Heart right ventricle (tissue), 16 donors: ENCODE data around the gene ARMC9. TPM values are rescaled to one million over a fixed set of nuclear protein-coding genes. Genes with fewer than 3 reads are reported as not detected.
"Not testable (repeated sequence)": the region's sequence is repeated elsewhere in the genome, so short reads cannot be mapped to it uniquely, and the experiment has no call there.

ENCODE experiments used
- ATAC-seq, 8 donors: fragments of 200-7000 bp; cut with Tn5 transposase; one replicate each; pipeline ENCODE4 v1.9.1; 2020; ENCODE audit warnings: mild to moderate bottlenecking in 8 of 8, moderate library complexity in 8 of 8, moderate number of reproducible peaks in 1 of 8
- DNase-seq, 2 donors: peaks; one replicate each; pipeline ENCODE4 v3.0.0-alpha.2; 2020
- H3K27ac ChIP-seq, 10 donors: fragments of 200-600 bp; sonication (generic) in 2 of 10; one replicate each; pipeline versions ENCODE4 v1.5.0 to v1.8.0; 2020 to 2022; ENCODE audit warnings: mild to moderate bottlenecking in 3 of 10
- H3K27me3 ChIP-seq, 7 donors: fragments of 200-600 bp; one replicate each; pipeline ENCODE4 v1.8.0; 2021 to 2022; ENCODE audit warnings: mild to moderate bottlenecking in 2 of 7
- H3K36me3 ChIP-seq, 9 donors: fragments of 200-600 bp; sonication (generic) in 1 of 9; one replicate each; pipeline versions ENCODE4 v1.5.0 to v1.8.0; 2020 to 2022; ENCODE audit warnings: mild to moderate bottlenecking in 2 of 9
- H3K4me1 ChIP-seq, 9 donors: fragments of 200-600 bp; sonication (generic) in 1 of 9; one replicate each; pipeline versions ENCODE4 v1.5.0 to v1.8.0; 2020 to 2022; ENCODE audit warnings: mild to moderate bottlenecking in 4 of 9
- H3K4me3 ChIP-seq, 10 donors: fragments of 200-600 bp; sonication (generic) in 2 of 10; one replicate each; pipeline versions ENCODE4 v1.5.0 to v1.8.0; 2020 to 2022; ENCODE audit warnings: mild to moderate bottlenecking in 7 of 10, moderate library complexity in 2 of 10
- H3K9me3 ChIP-seq, 11 donors: fragments of 200-600 bp in 10 of 11; sonication (generic) in 2 of 11; one replicate each; pipeline versions ENCODE4 v1.5.0 to v1.8.0; 2013 to 2022; ENCODE audit warnings: mild to moderate bottlenecking in 2 of 11, control low read depth in 1 of 11, moderate library complexity in 1 of 11
- CTCF ChIP-seq, 9 donors: fragments of 200-600 bp; sonication (generic) in 2 of 9; IDR thresholded peaks; one replicate each; pipeline versions ENCODE4 v1.5.0 to v1.8.0; 2021 to 2022; ENCODE audit warnings: antibody characterized with exemption in 9 of 9, mild to moderate bottlenecking in 5 of 9, moderate library complexity in 1 of 9
- WGBS, 2 donors: extraction: QIAGEN DNeasy Blood & Tissue Kit; methylation state at CpG; one replicate each; pipeline ENCODE4 v1.1.7; 2013; ENCODE audit warnings: inconsistent platforms in 1 of 2; 5-methylcytosine and 5-hydroxymethylcytosine counted together
- intact Hi-C, 10 donors: fragments of 100-400 bp; cut with DNase I; formaldehyde crosslinking; loops; one replicate each; pipeline versions ENCODE4 v1.11.1 to v1.14.2; 2022
- polyA plus RNA-seq, 2 donors: library from polyadenylated mRNA; stranded (reverse); fragments of 200-250 nt; gene quantifications; one replicate each; pipeline ENCODE4 v1.2.3, GENCODE V29; 2013
- total RNA-seq, 10 donors: library from RNA; stranded (reverse); fragmentation: NEBNext Ultra II Directional in 3 of 10; extraction: Animal tissue kit (Norgen Biotek cat#: 25700) in 3 of 10; gene quantifications; one replicate each; pipeline versions ENCODE4 v1.2.1 to v1.2.4, GENCODE V29; 2021 to 2023
- donor health status: Arrhythmogenic right ventricular cardiomyopathy.
- donor health status: ischemic (EF 13 %, LVEDD 7.1; RV severe dilation, severe dysfunction).
- donor health status: healthy with polysubstance abuse.
- donor health status: DM: no; HTN: yes; CAD: no.
- donor health status: DM: no; HTN: no; CAD: no.
- donor health status: ischemic (EF 25% LVEDD 6.9; RV normal size, moderate dysfunction).
- donor health status: ischemic (EF 25% LVEDD 5.7; RV mildly dilated, moderate dysfunction).
- donor health status: healthy.
- donor health status: DM: yes; HTN: yes; CAD: no.
- donor health status: Ischemic cardiomyopathy.
- donor health status: ischemic (EF 35%, LVEDD 5.7; RV mildly dilated, moderate dysfunction).
- donor health status: nonischemic (EF 11% LVEDD 7.7; RV severe dilation, severe dysfunction).
- donor health status: DM: yes; HTN: yes; CAD: no.
- donor health status: PGD.
- donor health status: ischemic (EF 29% LVEDD 5.4; RV normal size, mild dysfunction).
- donor health status: nonischemic (EF 23%, LVEDD 6.1; RV moderate dilation, normal function).

Gene ARMC9
- total and polyA plus RNA-seq, 12 donors = 1.6 to 6.8 (median 2.3) TPM

GRCh38 chr2:231246171-231246842 is 47.9 kb downstream of the ARMC9 start:
- Histone ChIP-seq H3K27ac (no peak overlapping the region), H3K36me3 (peaks cover 0 to 6% (median 0%) of the 10 kb centered on the region in 9 donors), H3K9me3 (no peaks in the 10 kb centered on the region), H3K27me3 (no peaks in the 10 kb centered on the region), H3K4me3 (no peak overlapping the region), H3K4me1 (peaks cover 0 to 12% (median 0%) of the 10 kb centered on the region in 9 donors)
- DNase-seq (no peak), ATAC-seq (no peak)
- TF ChIP-seq CTCF (IDR thresholded peaks at IDR 0.05) = no peak
- intact Hi-C loops = loop anchor here in 2 of 10 donors (5.0 kb wide), 1 partner anchor 166 kb away; no protein-coding TSS in a partner anchor
- 96% methylated on average over 7 of the region's 7 CpGs for WGBS, 2 donors

GRCh38 chr2:231250146-231250545 is 51.7 kb downstream of the ARMC9 start:
- ATAC-seq (no peak), DNase-seq (no peak)
- no peaks in the 10 kb centered on the region for H3K9me3 ChIP-seq
- no peak overlapping the region for H3K4me3 ChIP-seq
- H3K4me1 ChIP-seq = peaks cover 0 to 3% (median 0%) of the 10 kb centered on the region in 9 donors
- H3K27me3 ChIP-seq = no peaks in the 10 kb centered on the region
- 91 to 92% methylated on average over 5 of the region's 5 CpGs for WGBS, 2 donors
- H3K36me3 ChIP-seq = peaks cover 0 to 6% (median 0%) of the 10 kb centered on the region in 9 donors
- TF ChIP-seq CTCF (IDR thresholded peaks at IDR 0.05) = no peak
- intact Hi-C loops = no loop called here
- H3K27ac ChIP-seq = no peak overlapping the region

GRCh38 chr2:231250698-231251097 is 52.3 kb downstream of the ARMC9 start:
- ATAC-seq (no peak), DNase-seq (no peak)
- Histone ChIP-seq H3K27me3 (no peaks in the 10 kb centered on the region), H3K36me3 (peaks cover 0 to 6% (median 0%) of the 10 kb centered on the region in 9 donors), H3K27ac (no peak overlapping the region), H3K4me3 (no peak overlapping the region), H3K4me1 (no peaks in the 10 kb centered on the region), H3K9me3 (no peaks in the 10 kb centered on the region)
- intact Hi-C loops = no loop called here
- WGBS, 2 donors = 89 to 92% methylated on average over 3 of the region's 3 CpGs
- no peak for TF ChIP-seq CTCF (IDR thresholded peaks at IDR 0.05)

GRCh38 chr2:231253292-231253691 is 54.9 kb downstream of the ARMC9 start:
- DNase-seq, H3K4me3 ChIP-seq, intact Hi-C loops, H3K9me3 ChIP-seq, H3K27me3 ChIP-seq, H3K27ac ChIP-seq, H3K4me1 ChIP-seq: not testable (repeated sequence)
- WGBS, 2 donors = 80 to 85% methylated on average over 6 of the region's 6 CpGs
- ATAC-seq = peak in 2 of 8 donors; percentile 38 to 42
- H3K36me3 ChIP-seq = peaks cover 0 to 14% (median 0%) of the 10 kb centered on the region in 9 donors

- intact Hi-C loops = no loop called here
- WGBS, 2 donors = 85 to 89% methylated on average over 6 of the region's 6 CpGs
- no peaks in the 10 kb centered on the region for H3K27me3 ChIP-seq
- no peak for TF ChIP-seq CTCF (IDR thresholded peaks at IDR 0.05)
- peaks cover 0 to 8% (median 0%) of the 10 kb centered on the region in 9 donors for H3K4me1 ChIP-seq
- ATAC-seq = no peak
- H3K9me3 ChIP-seq = no peaks in the 10 kb centered on the region
- DNase-seq = no peak
- no peak overlapping the region for H3K4me3 ChIP-seq
- peaks cover 0 to 17% (median 0%) of the 10 kb centered on the region in 9 donors for H3K36me3 ChIP-seq
- H3K27ac ChIP-seq = no peak overlapping the region
These were observed 58.1 kb downstream of the ARMC9 start for GRCh38 chr2:231256494-231256893.
